NCI-H2171 (cell line): ENCODE data around the gene CCDC12.

Experiments
- DNase-seq: peaks from one replicate; lab custom pipeline; 2025; lab: John Stamatoyannopoulos, UW

Gene CCDC12

GRCh38 chr3:46874430-46874829 lies 102.1 kb downstream of the CCDC12 start:
- no peak for DNase-seq

GRCh38 chr3:46873521-46873920 lies 103.0 kb downstream of the CCDC12 start:
- DNase-seq: no peak
